Dendritic cell treated with granulocyte-macrophage colony-stimulating factor and Interleukin-4, amounts not matched to agents 40 ng/mL and 50 ng/mL, for 4 days (primary cell): Measurements from ENCODE around the gene STOML3.

Experiments
- H3K27ac Mint-ChIP-seq: one replicate; pipeline ENCODE4 v1.8.0; 2022; ENCODE audit warnings: mild to moderate bottlenecking, mixed read lengths
- H3K27me3 Mint-ChIP-seq: one replicate; pipeline ENCODE4 v1.8.0; 2022; ENCODE audit warnings: mild to moderate bottlenecking, mixed read lengths
- H3K36me3 Mint-ChIP-seq: one replicate; pipeline ENCODE4 v1.8.0; 2022; ENCODE audit warnings: low read depth, mixed read lengths
- H3K4me1 Mint-ChIP-seq: one replicate; pipeline ENCODE4 v1.8.0; 2022; ENCODE audit warnings: low read depth, mixed read lengths
- H3K4me3 Mint-ChIP-seq: one replicate; pipeline ENCODE4 v1.8.0; 2022; ENCODE audit warnings: mild to moderate bottlenecking, moderate library complexity, mixed read lengths
- H3K9me3 Mint-ChIP-seq: one replicate; pipeline ENCODE4 v1.8.0; 2022; ENCODE audit warnings: mixed read lengths
- intact Hi-C: fragments of 100-400 bp; cut with micrococcal nuclease; formaldehyde crosslinking; loops from one replicate; pipeline ENCODE4 v1.15.0; 2022

The STOML3 gene

GRCh38 chr13:38921081-38921480 lies 69.5 kb downstream of the STOML3 start:
- H3K9me3 Mint-ChIP-seq = no peaks in the 10 kb centered on the region
- no peaks in the 10 kb centered on the region for H3K4me1 Mint-ChIP-seq
- H3K36me3 Mint-ChIP-seq = no peaks in the 10 kb centered on the region
- intact Hi-C loops = no loop called here
- no peak overlapping the region for H3K27ac Mint-ChIP-seq
- no peak overlapping the region for H3K4me3 Mint-ChIP-seq
- H3K27me3 Mint-ChIP-seq = no peaks in the 10 kb centered on the region
